ENCODE data around the gene MCMBP. TPM values are rescaled to one million over a fixed set of nuclear protein-coding genes. Genes with fewer than 3 reads are reported as not detected.

The MCMBP gene
- total and polyA plus RNA-seq, 2 donors (not counting 1 experiment from before 2014, with no cell fraction given): 27.1 to 36.0 TPM

DNA sequence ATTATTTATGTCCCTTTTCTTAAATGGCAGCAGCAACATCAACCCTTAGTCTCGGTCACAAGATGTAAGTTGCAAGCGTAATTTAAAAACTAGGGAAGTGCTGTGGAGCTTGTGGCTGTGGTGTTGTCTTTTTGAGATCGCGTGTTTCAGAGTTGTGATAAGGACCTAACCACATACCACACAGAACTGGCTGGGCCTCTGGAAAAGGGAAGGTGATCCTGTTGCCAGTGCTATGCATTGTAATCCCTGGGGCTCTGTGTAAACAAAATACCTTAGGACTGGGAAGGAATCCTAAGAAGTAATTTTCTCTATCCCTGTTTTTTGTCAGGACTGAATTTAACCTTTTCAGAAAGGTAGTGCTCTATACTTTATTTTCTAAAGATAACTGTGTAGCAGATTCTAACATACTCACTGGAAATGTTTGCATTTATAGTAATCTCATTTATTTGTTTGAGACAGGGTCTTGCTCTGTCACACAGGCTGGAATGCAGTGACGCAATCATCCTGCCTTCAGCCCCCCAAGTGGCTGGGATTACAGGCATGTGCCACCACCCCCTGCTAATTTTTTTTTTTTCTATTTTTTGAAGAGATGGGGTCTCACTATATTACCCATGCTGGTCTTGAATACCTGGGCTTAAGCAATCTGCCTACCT, 86.4 kb downstream of the MCMBP start:
- WGBS (ENCODE audit: insufficient coverage): no CpG with 5 or more reads among the region's 5 CpGs
- Mint-ChIP-seq H3K27me3 (no peaks in the 10 kb centered on the region), H3K4me3 (no peak overlapping the region), H3K27ac (no peak overlapping the region), H3K4me1 (peaks cover 52% of the 10 kb centered on the region), H3K9me3 (ENCODE audit: insufficient read depth) (no peaks in the 10 kb centered on the region)
- intact Hi-C loops (cut with micrococcal nuclease): no loop called here
- H3K4me2 ChIP-seq (replicated peaks; ENCODE audit: low read depth, low read length, poor library complexity, severe bottlenecking): no peak overlapping the region
- H2AFZ ChIP-seq (ENCODE audit: insufficient read depth, low read depth, low read length, poor library complexity, severe bottlenecking): no peak overlapping the region
- peaks cover 0 to 6% of the 10 kb centered on the region in 2 experiments for H3K36me3 ChIP-seq (replicated peaks in 1 of 2; ENCODE audit: control extremely low read depth in 1 of 2, control insufficient read depth in 1 of 2, extremely low read depth in 1 of 2, insufficient read depth in 2 of 2, low read length in 1 of 2)
- H3K79me2 ChIP-seq (ENCODE audit: control insufficient read depth, insufficient read depth, low read length): peaks cover 29% of the 10 kb centered on the region
- no peak overlapping the region for H3K9ac ChIP-seq (ENCODE audit: low read length)
- ChIA-PET POLR2A (no interaction called here), CTCF (interaction anchor here (1.6 kb wide), 1 partner anchor 100 kb away, joined by 5 read pairs; no protein-coding TSS in a partner anchor)
- TF ChIP-seq, protein P1, sequence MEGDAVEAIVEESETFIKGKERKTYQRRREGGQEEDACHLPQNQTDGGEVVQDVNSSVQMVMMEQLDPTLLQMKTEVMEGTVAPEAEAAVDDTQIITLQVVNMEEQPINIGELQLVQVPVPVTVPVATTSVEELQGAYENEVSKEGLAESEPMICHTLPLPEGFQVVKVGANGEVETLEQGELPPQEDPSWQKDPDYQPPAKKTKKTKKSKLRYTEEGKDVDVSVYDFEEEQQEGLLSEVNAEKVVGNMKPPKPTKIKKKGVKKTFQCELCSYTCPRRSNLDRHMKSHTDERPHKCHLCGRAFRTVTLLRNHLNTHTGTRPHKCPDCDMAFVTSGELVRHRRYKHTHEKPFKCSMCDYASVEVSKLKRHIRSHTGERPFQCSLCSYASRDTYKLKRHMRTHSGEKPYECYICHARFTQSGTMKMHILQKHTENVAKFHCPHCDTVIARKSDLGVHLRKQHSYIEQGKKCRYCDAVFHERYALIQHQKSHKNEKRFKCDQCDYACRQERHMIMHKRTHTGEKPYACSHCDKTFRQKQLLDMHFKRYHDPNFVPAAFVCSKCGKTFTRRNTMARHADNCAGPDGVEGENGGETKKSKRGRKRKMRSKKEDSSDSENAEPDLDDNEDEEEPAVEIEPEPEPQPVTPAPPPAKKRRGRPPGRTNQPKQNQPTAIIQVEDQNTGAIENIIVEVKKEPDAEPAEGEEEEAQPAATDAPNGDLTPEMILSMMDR (IDR thresholded peaks at IDR 0.05): no peak
- TF ChIP-seq EZH2 (IDR thresholded peaks at IDR 0.05; ENCODE audit: borderline replicate concordance, insufficient read depth, low read depth, low read length, poor library complexity, severe bottlenecking): no peak
- no peak overlapping the region for H3K27ac ChIP-seq (ENCODE audit: low read length in 2 of 2)
- DNase-seq: no peak
- H3K4me3 ChIP-seq (ENCODE audit: control extremely low read depth in 1 of 5, extremely low read depth in 1 of 5, insufficient read depth in 1 of 5, low read depth in 2 of 5, low read length in 4 of 5): no peak overlapping the region
- no peaks in the 10 kb centered on the region for H3K9me3 ChIP-seq (ENCODE audit: control extremely low read depth in 1 of 3, control insufficient read depth in 2 of 3, insufficient read depth in 1 of 3, low read length in 2 of 3)
- H4K20me1 ChIP-seq (ENCODE audit: control insufficient read depth, insufficient read depth, low read length, poor library complexity, severe bottlenecking): peaks cover 5% of the 10 kb centered on the region
- H3K4me1 ChIP-seq (ENCODE audit: control insufficient read depth in 2 of 2, insufficient read depth in 2 of 2, low read length in 2 of 2): peaks cover 34 to 43% of the 10 kb centered on the region in 2 donors
- no peaks in the 10 kb centered on the region for H3K27me3 ChIP-seq (replicated peaks in 1 of 4; ENCODE audit: control extremely low read depth in 1 of 4, control insufficient read depth in 3 of 4, insufficient read depth in 4 of 4, low read length in 3 of 4)
- no peak for ATAC-seq (ENCODE audit: low read depth)

All from B cell (primary cell).